Measurements from ENCODE around the gene GNAO1. TPM values are rescaled to one million over a fixed set of nuclear protein-coding genes. Genes with fewer than 3 reads are reported as not detected.

The GNAO1 gene
- total RNA-seq, 1 donor from 2014 or later: 1.2 TPM

DNA sequence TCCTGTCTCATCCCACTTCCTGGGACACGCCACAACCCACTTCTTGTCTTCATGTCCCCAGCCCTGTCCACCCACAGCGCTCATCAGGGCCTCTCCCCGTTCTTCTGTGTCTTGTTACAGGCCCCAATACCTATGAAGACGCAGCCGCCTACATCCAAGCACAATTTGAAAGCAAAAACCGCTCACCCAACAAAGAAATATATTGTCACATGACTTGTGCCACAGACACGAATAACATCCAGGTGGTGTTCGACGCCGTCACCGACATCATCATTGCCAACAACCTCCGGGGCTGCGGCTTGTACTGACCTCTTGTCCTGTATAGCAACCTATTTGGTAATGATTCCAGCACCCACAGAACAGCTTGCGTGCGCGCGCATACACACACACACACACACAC, 163.5 kb downstream of the GNAO1 start:
- Mint-ChIP-seq H3K9me3 (ENCODE audit: low read depth) (no peaks in the 10 kb centered on the region), H3K4me3 (ENCODE audit: unreplicated experiment) (no peak overlapping the region), H3K4me1 (ENCODE audit: low read depth) (peaks cover 31% of the 10 kb centered on the region), H3K36me3 (ENCODE audit: low read depth) (no peaks in the 10 kb centered on the region), H3K27ac (ENCODE audit: unreplicated experiment) (no peak overlapping the region), H3K27me3 (ENCODE audit: low read depth) (no peaks in the 10 kb centered on the region)
- TF ChIP-seq, protein P1, sequence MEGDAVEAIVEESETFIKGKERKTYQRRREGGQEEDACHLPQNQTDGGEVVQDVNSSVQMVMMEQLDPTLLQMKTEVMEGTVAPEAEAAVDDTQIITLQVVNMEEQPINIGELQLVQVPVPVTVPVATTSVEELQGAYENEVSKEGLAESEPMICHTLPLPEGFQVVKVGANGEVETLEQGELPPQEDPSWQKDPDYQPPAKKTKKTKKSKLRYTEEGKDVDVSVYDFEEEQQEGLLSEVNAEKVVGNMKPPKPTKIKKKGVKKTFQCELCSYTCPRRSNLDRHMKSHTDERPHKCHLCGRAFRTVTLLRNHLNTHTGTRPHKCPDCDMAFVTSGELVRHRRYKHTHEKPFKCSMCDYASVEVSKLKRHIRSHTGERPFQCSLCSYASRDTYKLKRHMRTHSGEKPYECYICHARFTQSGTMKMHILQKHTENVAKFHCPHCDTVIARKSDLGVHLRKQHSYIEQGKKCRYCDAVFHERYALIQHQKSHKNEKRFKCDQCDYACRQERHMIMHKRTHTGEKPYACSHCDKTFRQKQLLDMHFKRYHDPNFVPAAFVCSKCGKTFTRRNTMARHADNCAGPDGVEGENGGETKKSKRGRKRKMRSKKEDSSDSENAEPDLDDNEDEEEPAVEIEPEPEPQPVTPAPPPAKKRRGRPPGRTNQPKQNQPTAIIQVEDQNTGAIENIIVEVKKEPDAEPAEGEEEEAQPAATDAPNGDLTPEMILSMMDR (IDR thresholded peaks at IDR 0.05): no peak
- DNase-seq (ENCODE audit: low spot score): no peak

DNA sequence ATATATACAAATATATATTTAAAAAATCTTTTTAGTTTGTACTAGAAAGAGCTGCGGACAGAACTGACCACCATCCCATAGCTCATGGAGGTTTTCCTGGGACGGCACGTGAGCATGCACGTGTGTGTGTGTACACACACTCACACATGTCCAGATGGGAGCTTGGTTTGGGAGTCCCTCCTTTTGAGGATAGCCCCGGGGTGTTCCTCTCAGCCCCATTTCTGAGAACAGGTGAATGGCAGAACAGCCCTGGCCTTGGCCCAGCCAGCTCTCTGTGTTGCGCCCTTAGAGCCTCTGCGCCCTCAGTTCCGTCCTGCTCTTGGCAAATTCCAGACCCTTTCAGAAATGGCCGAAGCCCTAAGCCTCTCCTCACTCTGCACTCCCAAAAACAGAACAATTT, 163.9 kb downstream of the GNAO1 start:
- DNase-seq (ENCODE audit: low spot score): no peak
- H3K4me1 Mint-ChIP-seq (ENCODE audit: low read depth): peaks cover 31% of the 10 kb centered on the region
- no peaks in the 10 kb centered on the region for H3K27me3 Mint-ChIP-seq (ENCODE audit: low read depth)
- no peak overlapping the region for H3K27ac Mint-ChIP-seq (ENCODE audit: unreplicated experiment)
- no peaks in the 10 kb centered on the region for H3K36me3 Mint-ChIP-seq (ENCODE audit: low read depth)
- no peaks in the 10 kb centered on the region for H3K9me3 Mint-ChIP-seq (ENCODE audit: low read depth)
- no peak overlapping the region for H3K4me3 Mint-ChIP-seq (ENCODE audit: unreplicated experiment)
- TF ChIP-seq, protein P1 (IDR thresholded peaks at IDR 0.05): no peak

DNA sequence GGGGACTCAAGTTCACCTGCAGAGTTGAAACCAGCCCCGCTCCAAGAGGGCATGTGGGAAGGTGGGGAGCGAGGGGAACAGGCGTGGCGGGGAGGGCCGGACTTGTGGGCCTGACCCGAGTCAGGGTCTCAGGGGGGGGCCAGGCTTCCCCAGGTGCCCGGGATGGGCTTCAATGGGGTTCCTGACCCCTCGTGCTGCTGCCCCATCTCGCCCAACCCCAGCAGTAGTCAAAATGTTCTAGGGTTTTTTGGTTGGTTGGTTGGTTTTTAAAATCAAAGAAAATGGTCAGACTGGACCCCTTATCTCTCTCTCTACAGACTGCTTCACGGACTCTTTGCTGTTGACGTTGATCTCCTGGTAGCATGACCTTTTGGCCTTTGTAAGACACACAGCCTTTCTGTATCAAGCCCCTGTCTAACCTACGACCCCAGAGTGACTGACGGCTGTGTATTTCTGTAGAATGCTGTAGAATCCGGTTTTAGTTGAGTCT, 164.5 kb downstream of the GNAO1 start:
- TF ChIP-seq, protein P1 (IDR thresholded peaks at IDR 0.05): no peak
- peak overlapping the region; percentile 98 for H3K27ac Mint-ChIP-seq (ENCODE audit: unreplicated experiment)
- DNase-seq (ENCODE audit: low spot score): peak; percentile 81
- no peaks in the 10 kb centered on the region for H3K27me3 Mint-ChIP-seq (ENCODE audit: low read depth)
- peak overlapping the region; percentile 74 for H3K4me3 Mint-ChIP-seq (ENCODE audit: unreplicated experiment)
- H3K9me3 Mint-ChIP-seq (ENCODE audit: low read depth): no peaks in the 10 kb centered on the region
- no peaks in the 10 kb centered on the region for H3K36me3 Mint-ChIP-seq (ENCODE audit: low read depth)
- H3K4me1 Mint-ChIP-seq (ENCODE audit: low read depth): peaks cover 31% of the 10 kb centered on the region

DNA sequence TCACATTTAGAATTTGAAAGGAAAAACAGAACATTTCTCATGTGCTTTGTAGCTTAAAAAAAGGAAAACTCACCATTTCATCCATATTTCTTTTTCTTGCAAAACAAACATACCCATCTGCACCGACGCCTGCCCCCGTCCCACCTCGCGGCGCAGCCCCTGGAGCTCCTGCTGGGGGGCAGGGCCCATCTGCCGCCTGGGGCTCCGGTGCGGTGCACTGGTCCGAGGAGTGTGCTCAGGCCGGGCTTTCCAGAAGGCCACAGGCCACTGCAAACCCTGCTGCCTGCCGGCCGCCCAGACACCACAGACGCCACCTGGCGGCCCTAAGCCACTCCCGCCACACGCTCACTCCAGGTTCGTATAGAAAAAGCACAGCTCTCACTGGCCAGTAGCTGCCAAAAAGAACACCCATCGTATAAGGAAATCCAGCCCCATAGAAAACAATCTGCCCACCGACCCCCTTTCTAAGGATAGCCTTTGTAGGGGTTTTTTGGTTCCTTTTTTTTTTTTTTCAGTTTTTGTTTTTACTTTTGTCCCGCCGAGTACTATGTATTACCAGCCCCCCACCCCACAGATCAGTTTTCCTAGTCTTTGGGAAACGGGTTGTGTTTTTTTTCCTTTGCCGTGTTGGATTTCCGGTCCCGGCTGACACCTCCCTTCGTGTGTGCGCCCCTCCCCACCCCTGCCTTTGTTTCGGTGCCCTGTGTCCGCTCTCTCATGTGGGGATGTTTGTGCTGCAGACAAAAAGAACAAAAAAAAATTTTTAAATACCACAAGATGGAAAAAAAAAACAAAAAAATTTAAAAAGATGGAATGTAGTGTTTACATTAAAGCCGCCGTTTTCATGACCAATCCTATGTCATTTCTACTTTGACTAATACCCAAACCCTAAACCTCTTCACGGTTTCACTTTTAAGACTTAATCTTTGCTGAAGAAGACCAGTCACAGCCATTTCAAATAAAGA, 165.3 kb downstream of the GNAO1 start:
- H3K4me3 Mint-ChIP-seq (ENCODE audit: unreplicated experiment): peak overlapping the region; percentile 74
- TF ChIP-seq, protein P1 (IDR thresholded peaks at IDR 0.05): peak; percentile 96
- peak; percentile 94 for DNase-seq (ENCODE audit: low spot score)
- no peaks in the 10 kb centered on the region for H3K27me3 Mint-ChIP-seq (ENCODE audit: low read depth)
- no peaks in the 10 kb centered on the region for H3K36me3 Mint-ChIP-seq (ENCODE audit: low read depth)
- peak overlapping the region; percentile 98 for H3K27ac Mint-ChIP-seq (ENCODE audit: unreplicated experiment)
- peaks cover 31% of the 10 kb centered on the region for H3K4me1 Mint-ChIP-seq (ENCODE audit: low read depth)
- H3K9me3 Mint-ChIP-seq (ENCODE audit: low read depth): no peaks in the 10 kb centered on the region

DNA sequence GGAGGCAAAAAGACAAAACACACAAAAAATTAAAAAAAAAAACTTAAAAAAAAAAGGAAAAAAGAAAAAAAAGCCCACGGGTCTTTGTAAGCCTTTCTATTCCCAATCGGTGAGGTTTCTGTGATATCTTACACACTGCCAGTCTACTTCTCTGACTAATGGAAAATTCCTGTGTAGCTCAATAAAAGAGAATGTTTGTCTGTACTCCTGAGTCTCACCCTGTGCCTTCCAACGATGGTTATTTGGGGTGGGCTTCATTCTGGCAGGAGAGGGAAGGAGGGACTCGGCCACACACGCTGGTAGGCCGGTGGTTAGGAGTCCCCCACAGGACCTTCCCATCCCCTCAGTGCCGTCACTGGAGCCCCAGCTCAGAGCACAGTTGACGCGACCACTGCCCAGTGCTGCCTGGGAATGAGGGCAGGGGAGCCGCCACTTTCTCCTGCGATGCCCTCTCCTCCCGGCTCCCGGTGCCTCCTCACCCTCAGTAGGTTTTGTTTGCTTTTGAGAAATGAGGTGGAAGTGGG, 166.0 kb downstream of the GNAO1 start:
- peaks cover 31% of the 10 kb centered on the region for H3K4me1 Mint-ChIP-seq (ENCODE audit: low read depth)
- TF ChIP-seq, protein P1 (IDR thresholded peaks at IDR 0.05): no peak
- DNase-seq (ENCODE audit: low spot score): no peak
- peaks cover 2% of the 10 kb centered on the region for H3K36me3 Mint-ChIP-seq (ENCODE audit: low read depth)
- peak overlapping the region; percentile 98 for H3K27ac Mint-ChIP-seq (ENCODE audit: unreplicated experiment)
- H3K9me3 Mint-ChIP-seq (ENCODE audit: low read depth): no peaks in the 10 kb centered on the region
- H3K27me3 Mint-ChIP-seq (ENCODE audit: low read depth): no peaks in the 10 kb centered on the region
- H3K4me3 Mint-ChIP-seq (ENCODE audit: unreplicated experiment): peak overlapping the region; percentile 74
